GM12875 (cell line): ENCODE data around the gene GDAP2.

Source experiments
- H3K4me3 ChIP-seq: one replicate; pipeline ENCODE4 v1.5.1; 2011; ENCODE audit warnings: low read depth, low read length, control low read depth
- TF ChIP-seq, protein P1 (sequence below): IDR thresholded peaks from 2 replicates; pipeline ENCODE4 v1.5.1; 2011; ENCODE audit warnings: low read depth, mild to moderate bottlenecking, control low read depth, inconsistent platforms, low read length, moderate library complexity, borderline replicate concordance; ENCODE audit not compliant: insufficient read depth

The GDAP2 gene

DNA sequence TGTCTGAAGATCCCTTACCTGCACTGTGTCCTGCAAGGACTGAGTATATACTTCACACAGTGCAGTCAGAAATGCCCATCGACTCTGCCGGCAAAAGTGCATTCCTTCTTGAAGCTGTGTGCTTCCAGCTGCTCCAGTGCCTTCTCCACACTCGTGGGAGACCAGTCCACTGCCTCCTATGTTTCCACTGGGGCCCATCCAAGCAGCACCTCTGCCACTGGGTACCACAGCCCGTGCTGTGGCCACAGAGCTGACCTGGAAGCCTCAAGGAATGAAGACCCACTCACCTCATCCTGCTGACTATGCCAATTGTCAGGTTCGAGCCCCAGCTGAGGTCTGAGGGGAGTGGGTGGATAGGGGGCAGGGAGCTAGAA lies 108.1 kb downstream of the GDAP2 start:
- H3K4me3 ChIP-seq = no peak overlapping the region
- TF ChIP-seq, protein P1, sequence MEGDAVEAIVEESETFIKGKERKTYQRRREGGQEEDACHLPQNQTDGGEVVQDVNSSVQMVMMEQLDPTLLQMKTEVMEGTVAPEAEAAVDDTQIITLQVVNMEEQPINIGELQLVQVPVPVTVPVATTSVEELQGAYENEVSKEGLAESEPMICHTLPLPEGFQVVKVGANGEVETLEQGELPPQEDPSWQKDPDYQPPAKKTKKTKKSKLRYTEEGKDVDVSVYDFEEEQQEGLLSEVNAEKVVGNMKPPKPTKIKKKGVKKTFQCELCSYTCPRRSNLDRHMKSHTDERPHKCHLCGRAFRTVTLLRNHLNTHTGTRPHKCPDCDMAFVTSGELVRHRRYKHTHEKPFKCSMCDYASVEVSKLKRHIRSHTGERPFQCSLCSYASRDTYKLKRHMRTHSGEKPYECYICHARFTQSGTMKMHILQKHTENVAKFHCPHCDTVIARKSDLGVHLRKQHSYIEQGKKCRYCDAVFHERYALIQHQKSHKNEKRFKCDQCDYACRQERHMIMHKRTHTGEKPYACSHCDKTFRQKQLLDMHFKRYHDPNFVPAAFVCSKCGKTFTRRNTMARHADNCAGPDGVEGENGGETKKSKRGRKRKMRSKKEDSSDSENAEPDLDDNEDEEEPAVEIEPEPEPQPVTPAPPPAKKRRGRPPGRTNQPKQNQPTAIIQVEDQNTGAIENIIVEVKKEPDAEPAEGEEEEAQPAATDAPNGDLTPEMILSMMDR = no peak

DNA sequence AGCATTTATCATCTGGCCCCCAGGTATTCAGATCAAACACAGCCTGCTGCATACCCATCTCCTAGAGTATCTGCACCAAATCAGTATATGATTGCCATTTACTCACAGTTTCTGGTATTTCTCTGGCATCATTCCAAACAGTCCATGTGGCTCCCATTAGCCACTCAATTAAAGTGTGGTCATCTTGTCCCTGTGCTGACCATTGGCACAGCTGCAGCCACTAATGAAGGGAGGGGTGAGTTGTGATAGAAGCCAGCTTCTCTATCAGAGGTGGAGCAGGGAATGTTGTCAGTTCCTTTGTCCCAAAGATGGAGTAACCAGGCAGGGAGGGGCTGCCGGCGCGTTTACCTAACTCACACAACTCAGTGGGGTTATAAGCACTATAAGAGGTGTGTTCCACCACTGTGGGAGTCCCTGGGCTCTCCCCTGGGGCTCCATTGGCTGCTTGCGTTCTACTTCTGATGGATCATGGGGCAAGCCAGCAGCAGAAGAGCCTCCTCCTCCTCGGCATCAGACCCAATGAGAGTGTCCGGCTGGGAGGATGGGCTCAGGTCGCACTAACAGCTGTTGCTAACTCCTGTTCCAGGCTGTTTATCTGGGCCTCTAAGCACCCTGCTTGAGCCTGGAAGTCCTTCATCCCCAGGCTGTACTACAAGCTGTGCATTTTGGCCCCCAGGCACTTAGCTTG lies 108.6 kb downstream of the GDAP2 start:
- H3K4me3 ChIP-seq = no peak overlapping the region
- TF ChIP-seq, protein P1 = no peak

DNA sequence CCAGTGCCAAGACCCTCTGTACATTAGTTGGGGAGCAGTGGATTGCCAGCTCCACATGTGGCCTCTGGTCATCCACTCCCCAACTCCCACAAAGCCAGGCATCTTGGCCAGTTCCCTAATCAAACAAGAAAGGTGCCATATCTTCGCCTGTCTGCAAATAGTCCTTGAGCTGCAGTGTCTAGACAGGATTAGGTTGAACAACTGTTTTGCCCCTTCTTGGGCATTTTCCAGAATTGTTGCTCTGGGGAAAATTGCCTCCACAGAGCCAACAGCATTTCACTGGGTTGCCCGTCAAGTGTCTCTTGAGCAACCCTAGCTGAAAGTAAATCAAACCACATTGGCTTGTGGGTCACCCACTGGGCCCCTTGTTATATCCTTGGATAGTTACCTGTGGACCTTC lies 109.3 kb downstream of the GDAP2 start:
- TF ChIP-seq, protein P1 = no peak
- no peak overlapping the region for H3K4me3 ChIP-seq

GRCh38 chr1:117819301-117819700 lies 110.1 kb downstream of the GDAP2 start:
- no peak overlapping the region for H3K4me3 ChIP-seq
- TF ChIP-seq, protein P1 = no peak

- H3K4me3 ChIP-seq = no peak overlapping the region
- TF ChIP-seq, protein P1 = no peak
These were observed 111.0 kb downstream of the GDAP2 start for GRCh38 chr1:117818456-117818855.

- H3K4me3 ChIP-seq = no peak overlapping the region
- TF ChIP-seq, protein P1 = no peak
These were observed 111.8 kb downstream of the GDAP2 start for GRCh38 chr1:117817629-117818028.

DNA sequence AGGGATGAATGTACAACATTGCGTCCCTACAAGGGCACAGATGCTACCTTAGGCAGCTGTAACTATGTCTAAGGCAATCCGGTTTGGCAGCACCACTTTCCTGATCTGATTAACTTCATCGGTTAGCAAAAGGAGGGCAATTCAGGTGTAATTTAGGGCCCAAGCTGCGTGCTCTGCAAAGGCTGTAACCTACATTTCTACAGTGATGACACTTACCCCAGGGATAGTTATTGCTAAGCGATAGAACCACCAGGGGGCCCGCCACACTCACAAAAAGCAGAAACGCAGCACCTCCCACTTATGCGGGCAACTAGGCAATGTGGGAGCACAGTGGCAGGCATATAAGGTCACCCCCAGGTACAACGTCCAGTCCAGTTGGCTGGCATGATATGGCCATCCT lies 113.5 kb downstream of the GDAP2 start:
- TF ChIP-seq, protein P1 = 0 out of 2 replicates have a peak, but pooled peaks have one; percentile 9
- H3K4me3 ChIP-seq = no peak overlapping the region
